GM19438 (cell line): Measurements from ENCODE around the gene ATP11C.
"Not testable (repeated sequence)": the region's sequence is repeated elsewhere in the genome, so short reads cannot be mapped to it uniquely, and the experiment has no call there.

ENCODE experiments used
- ATAC-seq: cut with Tn5 transposase; IDR thresholded peaks from one replicate; pipeline ENCODE4 v1.9.1; 2021; ENCODE audit warnings: low read depth; ENCODE audit not compliant: unreplicated experiment

The ATP11C gene

GRCh38 chrX:139932901-139933796, at the start of gene ATP11C:
TSS of gene ATP11C (minus strand) at chrX:139933053. CDS start at chrX:139932042, 1,011 bp downstream.
- ATAC-seq: peak; percentile 61

- ATAC-seq: no peak
These were observed 41.6 kb upstream of the ATP11C start for GRCh38 chrX:139974471-139974870.

GRCh38 chrX:139972629-139973624, 40.1 kb upstream of the ATP11C start:
- ATAC-seq: no peak

GRCh38 chrX:139972113-139972512, 39.3 kb upstream of the ATP11C start:
- no peak for ATAC-seq

DNA sequence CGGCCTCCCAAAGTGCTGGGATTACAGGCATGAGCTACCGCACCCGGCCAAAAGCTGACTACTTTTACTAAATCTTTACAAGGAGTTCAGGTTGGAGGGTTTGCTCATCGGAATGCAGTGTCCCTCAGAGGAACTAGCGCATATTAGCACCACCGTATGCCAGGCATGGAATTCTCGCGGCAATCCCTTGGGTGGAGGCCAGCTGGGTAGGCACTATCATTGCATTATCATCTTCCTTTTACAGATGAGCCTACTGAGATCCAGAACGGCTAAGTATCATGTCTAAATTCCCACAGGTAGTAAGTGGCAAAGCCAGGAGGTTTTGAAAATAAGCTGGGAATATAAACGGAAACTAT, 38.5 kb upstream of the ATP11C start:
- no peak for ATAC-seq

GRCh38 chrX:139969286-139969685, 36.4 kb upstream of the ATP11C start:
- ATAC-seq: no peak

GRCh38 chrX:139967750-139968149, 34.9 kb upstream of the ATP11C start:
- no peak for ATAC-seq

- ATAC-seq: no peak
These were observed 34.4 kb upstream of the ATP11C start for GRCh38 chrX:139967300-139967699.

- ATAC-seq: not testable (repeated sequence)
These were observed 33.3 kb upstream of the ATP11C start for GRCh38 chrX:139966159-139966558.

- ATAC-seq: no peak
These were observed 32.6 kb upstream of the ATP11C start, which contains the start of gene CXorf66 for GRCh38 chrX:139965421-139965820. TSS of gene CXorf66 (minus strand) at chrX:139965521. CDS start at chrX:139965496, 25 bp downstream.

DNA sequence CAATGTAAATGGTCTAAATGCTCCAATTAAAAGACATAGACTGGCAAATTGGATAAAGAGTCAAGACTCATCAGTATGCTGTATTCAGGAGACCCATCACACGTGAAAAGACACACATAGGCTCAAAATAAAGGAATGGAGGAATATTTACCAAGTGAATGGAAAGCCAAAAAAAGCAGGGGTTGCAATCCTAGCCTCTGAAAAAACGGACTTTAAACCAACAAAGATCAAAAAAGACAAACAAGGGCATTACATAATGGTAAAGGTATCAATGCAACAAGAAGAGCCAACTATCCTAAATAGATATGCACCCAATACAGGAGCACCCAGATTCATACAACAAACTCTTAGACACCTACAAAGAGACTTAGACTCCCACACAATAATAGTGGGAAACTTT, 28.2 kb upstream of the ATP11C start:
- not testable (repeated sequence) for ATAC-seq

GRCh38 chrX:139949703-139950102, 16.9 kb upstream of the ATP11C start:
- no peak for ATAC-seq

- ATAC-seq: no peak
These were observed 12.2 kb upstream of the ATP11C start for GRCh38 chrX:139945075-139945474.

DNA sequence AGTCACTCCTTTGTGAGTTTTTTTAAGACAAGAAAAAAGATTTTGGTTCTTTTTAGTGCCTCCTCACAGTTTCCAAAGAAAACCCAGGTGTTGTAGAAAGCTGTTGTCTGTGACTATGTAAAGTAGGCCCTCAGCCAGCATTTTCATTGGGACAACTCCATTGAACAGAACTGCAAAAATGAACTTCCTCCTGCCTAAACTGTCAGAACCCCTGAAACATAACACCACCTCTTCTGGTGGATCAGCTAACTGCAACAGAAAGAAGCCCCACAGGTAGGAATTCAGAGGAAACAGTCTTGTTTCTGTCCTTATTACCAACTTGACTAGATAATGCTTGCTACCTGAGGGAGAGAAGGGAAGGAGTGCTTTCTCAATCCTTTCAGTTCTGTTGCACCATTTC, 3.4 kb upstream of the ATP11C start:
- ATAC-seq: no peak

- ATAC-seq: no peak
These were observed 1.1 kb upstream of the ATP11C start for GRCh38 chrX:139933904-139934303.

DNA sequence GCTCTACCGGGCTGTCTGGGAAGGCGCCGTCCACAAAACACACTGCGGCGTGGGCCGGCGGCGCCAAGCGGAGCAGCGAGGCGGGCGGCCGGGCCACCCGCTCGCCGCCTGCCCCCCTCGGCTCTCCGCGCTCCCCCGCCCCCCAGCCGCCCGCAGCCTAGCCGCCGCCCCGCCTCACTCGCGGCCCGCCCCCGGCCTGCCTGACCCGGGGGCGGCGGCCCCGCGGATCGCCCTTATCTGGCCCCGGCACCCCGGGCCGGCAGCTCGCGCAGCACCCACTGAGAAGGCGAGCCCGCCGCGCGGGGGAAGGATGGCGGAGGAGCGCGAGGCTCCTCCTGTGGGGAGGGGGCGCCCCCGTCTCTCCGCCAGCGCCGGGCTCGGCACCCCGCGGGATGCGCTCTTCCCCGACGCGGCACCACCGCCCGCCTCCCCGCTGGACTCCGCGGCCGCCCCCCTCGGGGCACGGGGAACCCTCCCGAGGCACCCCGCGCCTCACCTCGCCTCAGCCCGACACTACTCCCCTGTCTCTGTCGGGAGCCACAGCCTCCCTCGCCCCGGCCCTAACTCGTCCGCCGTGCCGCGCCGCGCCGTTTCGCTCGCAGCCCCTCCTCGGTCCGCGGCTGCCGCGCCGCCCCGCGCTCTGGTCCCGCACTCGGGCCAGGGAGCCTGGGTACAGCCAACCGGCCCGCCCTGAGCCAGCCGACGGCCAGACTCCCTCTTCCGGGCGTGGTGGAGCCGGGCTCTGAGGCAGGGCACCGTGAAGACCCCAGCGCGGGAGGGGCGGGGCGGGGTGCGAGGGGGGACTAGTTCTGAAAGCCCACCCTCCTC, 566 bp downstream of the ATP11C start:
- peak; percentile 43 for ATAC-seq

- no peak for ATAC-seq
These were observed 1.2 kb downstream of the ATP11C start for GRCh38 chrX:139931646-139932072.

DNA sequence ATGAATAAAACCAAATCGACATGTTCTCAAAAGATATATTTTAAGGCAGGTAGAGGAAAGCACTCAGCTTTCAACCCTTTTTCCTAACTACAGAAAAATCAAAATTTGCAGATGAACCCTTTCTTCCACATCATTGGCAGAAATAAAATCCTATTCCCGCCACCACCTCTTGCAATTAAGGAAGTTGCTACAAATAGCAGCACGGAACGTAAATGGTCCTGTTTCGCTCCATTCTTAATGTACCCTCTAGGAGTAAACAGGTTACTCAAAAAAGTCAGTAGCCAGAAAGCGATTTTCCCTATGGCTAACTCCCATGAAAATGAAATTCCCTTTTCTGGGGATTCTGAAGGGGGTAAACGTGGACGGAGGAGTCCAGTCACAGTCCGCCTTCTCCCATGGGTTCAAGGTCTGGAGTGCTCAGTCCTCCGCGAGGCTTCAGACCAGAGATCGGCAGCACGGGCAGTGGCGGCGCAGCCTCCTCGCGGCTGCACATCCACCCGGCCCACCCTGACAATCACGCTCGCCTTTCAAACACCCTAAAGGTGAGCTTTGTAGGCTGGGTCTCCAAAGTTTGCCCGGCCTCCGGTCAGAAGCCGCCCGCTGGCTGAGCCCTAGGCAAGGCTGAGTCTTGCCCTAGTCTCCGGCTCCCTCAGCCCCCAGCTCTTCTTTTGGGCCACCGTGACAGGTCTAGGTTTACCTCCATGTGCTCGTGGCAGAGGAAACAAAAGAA, 1.8 kb downstream of the ATP11C start:
- ATAC-seq: peak; percentile 20

DNA sequence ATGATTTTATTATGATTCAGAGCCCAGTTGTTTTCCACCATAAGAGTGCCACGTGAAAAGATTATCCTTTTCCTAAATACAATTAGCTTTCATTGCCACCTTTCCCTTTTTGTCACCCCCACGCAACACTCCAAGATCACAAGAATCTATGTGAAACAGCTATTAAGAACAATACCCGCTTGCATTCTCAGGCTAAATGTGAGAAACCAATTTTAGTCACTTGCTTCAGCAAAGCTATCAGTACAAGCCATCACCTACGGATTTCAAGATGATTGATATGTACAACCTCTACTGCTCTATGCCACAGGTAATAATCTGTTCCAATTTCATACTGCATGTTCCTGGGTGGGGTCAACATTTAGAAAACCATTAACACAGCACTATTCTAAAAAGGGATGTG, 2.5 kb downstream of the ATP11C start:
- no peak for ATAC-seq

- ATAC-seq: no peak
These were observed 3.0 kb downstream of the ATP11C start for GRCh38 chrX:139929876-139930275.
